ENCODE data around the gene RAD51D. TPM values are rescaled to one million over a fixed set of nuclear protein-coding genes. Genes with fewer than 3 reads are reported as not detected.
A peak's percentile ranks its signal among the peaks of the same experiment; 100 is the strongest.

RAD51D gene
- 10 to 100 TPM in 3 of 4 donors, 1 to 10 TPM in 1; 7.8 to 15.6 (median 12.5) TPM for total RNA-seq

DNA sequence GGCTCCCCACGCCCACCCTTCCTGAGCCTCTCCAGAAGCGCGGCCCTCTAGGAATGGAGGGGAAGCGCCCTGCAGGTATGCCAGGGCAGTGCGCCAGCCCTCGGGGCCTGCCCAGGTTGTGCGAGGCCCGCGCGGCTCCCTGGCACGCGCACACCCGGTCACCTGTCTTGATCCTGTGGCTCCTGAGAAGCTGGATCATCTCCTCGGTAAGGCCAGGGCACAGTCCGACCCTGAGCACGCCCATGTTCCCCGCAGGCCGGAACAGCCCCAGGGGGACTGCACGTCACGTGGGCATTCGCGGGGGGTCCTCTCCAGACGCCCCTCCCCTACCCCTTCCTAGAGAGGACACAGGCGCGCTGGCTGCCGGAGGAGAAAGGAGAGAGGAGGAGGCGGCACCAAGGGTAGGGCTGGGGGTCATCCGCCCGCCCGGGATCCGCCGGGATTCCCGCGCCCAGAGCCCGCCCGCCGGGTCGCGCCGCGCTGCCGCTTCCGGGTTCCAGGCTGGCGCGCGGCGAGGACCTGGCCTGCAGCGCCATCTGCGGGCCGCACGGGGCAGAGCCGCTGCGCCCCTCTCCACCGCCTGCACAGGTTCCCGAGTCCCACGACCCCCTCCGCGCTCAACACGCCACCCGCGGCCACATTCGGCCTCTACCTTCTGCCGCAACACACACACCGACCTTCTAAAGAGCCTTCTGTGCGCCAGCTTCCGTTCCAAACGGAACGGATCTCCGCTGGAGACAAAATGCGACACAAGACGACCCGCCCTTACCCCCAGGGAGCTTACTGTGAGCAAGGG, at the start of gene RAD51D:
Gene RAD51D, minus strand, starts transcription at position 491 of the 796 bp plus-strand sequence. Its CDS starts 247 bp downstream, at position 244.
- Histone ChIP-seq H3K4me3 (replicated peaks in 1 of 3) (peak within 1 kb of the TSS; percentile 2 to 77 (median 69)), H3K27ac (peak within 1 kb of the TSS; percentile 64 to 76 (median 64)), H3K4me1 (peaks cover 11 to 14% of the 10 kb centered on the region in 2 donors), H3K27me3 (no peaks in the 10 kb centered on the region), H3K36me3 (no peaks in the 10 kb centered on the region), H3K9me3 (no peaks in the 10 kb centered on the region)
- peak in 1 of 2 donors; percentile 57 for TF ChIP-seq POLR2A (IDR thresholded peaks at IDR 0.05)
- peak; percentile 53 to 99 (median 92) for TF ChIP-seq CTCF (IDR thresholded peaks at IDR 0.05)
- WGBS, 2 donors: 2% methylated on average over 16 to 21 of the region's 72 CpGs
- DNase-seq: peak; percentile 80 to 82
- intact Hi-C loops (cut with DNase I): loop anchor here (5.0 kb wide), 2 partner anchors 577 to 702 kb away; no protein-coding TSS in a partner anchor

DNA sequence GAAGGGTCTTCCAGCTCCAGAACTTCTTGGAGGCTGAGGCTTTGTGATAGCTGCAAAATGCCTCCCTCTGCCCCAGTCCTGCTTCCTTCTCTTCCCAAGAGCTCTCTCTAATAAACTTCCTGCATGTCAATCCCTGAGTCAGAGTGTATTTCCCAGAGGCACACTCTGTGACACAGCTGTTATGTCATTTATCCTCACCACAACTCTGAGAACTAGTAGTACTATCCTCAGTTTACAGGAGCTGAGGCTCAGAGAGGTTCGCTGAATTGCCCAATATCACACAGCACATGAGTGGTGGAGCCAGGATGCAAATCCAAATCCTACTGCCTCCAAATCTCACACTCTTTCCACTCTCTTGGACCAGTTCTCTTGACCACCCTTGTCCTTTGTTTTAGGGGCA, 48.0 kb upstream of the RAD51D start:
- TF ChIP-seq POLR2A (IDR thresholded peaks at IDR 0.05): no peak
- no peak for TF ChIP-seq CTCF (IDR thresholded peaks at IDR 0.05)
- intact Hi-C loops (cut with DNase I): no loop called here
- WGBS, 2 donors: 75 to 88% methylated on average over 1 of the region's 1 CpG

GRCh38 chr17:35167046-35167445, 47.4 kb upstream of the RAD51D start:
- no peak for DNase-seq
- no peaks in the 10 kb centered on the region for H3K4me1 ChIP-seq
- H3K27me3 ChIP-seq: no peaks in the 10 kb centered on the region
- H3K9me3 ChIP-seq: no peaks in the 10 kb centered on the region
- TF ChIP-seq POLR2A (IDR thresholded peaks at IDR 0.05) (no peak), CTCF (IDR thresholded peaks at IDR 0.05) (no peak)
- H3K4me3 ChIP-seq (replicated peaks in 1 of 3): no peak overlapping the region
- intact Hi-C loops (cut with DNase I): no loop called here
- 43 to 54% methylated on average over 2 to 3 of the region's 3 CpGs for WGBS, 2 donors
- H3K27ac ChIP-seq: no peak overlapping the region
- H3K36me3 ChIP-seq: no peaks in the 10 kb centered on the region

More for the DNA sequence above, 48.0 kb upstream of the RAD51D start:
- H3K27me3 ChIP-seq: no peaks in the 10 kb centered on the region
- H3K36me3 ChIP-seq: no peaks in the 10 kb centered on the region
- H3K27ac ChIP-seq: no peak overlapping the region
- H3K4me1 ChIP-seq: no peaks in the 10 kb centered on the region
- H3K4me3 ChIP-seq (replicated peaks in 1 of 3): no peak overlapping the region
- no peaks in the 10 kb centered on the region for H3K9me3 ChIP-seq
- DNase-seq: no peak

GRCh38 chr17:35166526-35166925, 46.9 kb upstream of the RAD51D start:
- no peak overlapping the region for H3K4me3 ChIP-seq (replicated peaks in 1 of 3)
- H3K27me3 ChIP-seq: no peaks in the 10 kb centered on the region
- intact Hi-C loops (cut with DNase I): no loop called here
- no peaks in the 10 kb centered on the region for H3K9me3 ChIP-seq
- no peak overlapping the region for H3K27ac ChIP-seq
- no peaks in the 10 kb centered on the region for H3K36me3 ChIP-seq
- no peaks in the 10 kb centered on the region for H3K4me1 ChIP-seq
- DNase-seq: no peak
- 73 to 91% methylated on average over 2 to 4 of the region's 5 CpGs for WGBS, 2 donors
- TF ChIP-seq POLR2A (IDR thresholded peaks at IDR 0.05) (no peak), CTCF (IDR thresholded peaks at IDR 0.05) (no peak)

- H3K4me1 ChIP-seq: no peaks in the 10 kb centered on the region
- H3K27me3 ChIP-seq: no peaks in the 10 kb centered on the region
- intact Hi-C loops (cut with DNase I): no loop called here
- H3K27ac ChIP-seq: no peak overlapping the region
- TF ChIP-seq POLR2A (IDR thresholded peaks at IDR 0.05) (no peak), CTCF (IDR thresholded peaks at IDR 0.05) (no peak)
- WGBS, 2 donors: 71 to 77% methylated on average over 5 of the region's 5 CpGs
- H3K36me3 ChIP-seq: no peaks in the 10 kb centered on the region
- DNase-seq: no peak
- H3K4me3 ChIP-seq (replicated peaks in 1 of 3): no peak overlapping the region
- H3K9me3 ChIP-seq: no peaks in the 10 kb centered on the region
Measured at GRCh38 chr17:35164716-35165115, 45.1 kb upstream of the RAD51D start.
